Endothelial cell of umbilical vein (primary cell): ENCODE results near the gene LAMP1. TPM values are rescaled to one million over a fixed set of nuclear protein-coding genes. Genes with fewer than 3 reads are reported as not detected.

Experiments used
- BruUV-seq: library from RNA; stranded (reverse); fragments of 400-500 nt; replicated peaks from 2 replicates; lab custom pipeline; 2021; lab: Mats Ljungman, UMichigan
- CTCF ChIA-PET: fragments of 300-600, 350-600 bp; sonication (Branson Sonifier 250); formaldehyde crosslinking; loops from one replicate; lab custom pipeline; 2021; ENCODE audit warnings: antibody characterized with exemption, inconsistent platforms; lab: Charles Lee
- POLR2A ChIA-PET: fragments of 300-600, 350-600 bp; sonication (Branson Sonifier 250); formaldehyde crosslinking; loops from one replicate; lab custom pipeline; 2021; ENCODE audit warnings: antibody characterized with exemption, inconsistent platforms; lab: Charles Lee
- DNase-seq: peaks from one replicate; pipeline ENCODE4 v3.0.0-alpha.2; 2011; ENCODE audit warnings: low read depth, low spot score
- FAIRE-seq: peaks from 2 replicates; lab custom pipeline; 2011; peaks lifted over from hg19 to GRCh38; lab: Jason Lieb, UNC
- H2AFZ ChIP-seq: 2 replicates; pipeline ENCODE4 v1.6.0; 2012; ENCODE audit warnings: low read depth, low read length, control low read depth, inconsistent platforms
- H3K27ac ChIP-seq: 2 replicates; pipeline ENCODE4 v1.5.1; 2011; ENCODE audit warnings: low read depth, mild to moderate bottlenecking, control low read depth, low read length, moderate library complexity; ENCODE audit not compliant: insufficient read depth
- H3K27me3 ChIP-seq, 2 experiments: 2 replicates each; pipeline versions ENCODE4 v1.6.0 to v1.6.1; 2011; ENCODE audit warnings: low read length in 2 of 2, mixed read lengths in 1 of 2; ENCODE audit not compliant: control insufficient read depth in 2 of 2, insufficient read depth in 2 of 2
- H3K36me3 ChIP-seq, 2 experiments: 2 replicates in 1 of 2; 3 replicates in 1 of 2; pipeline ENCODE4 v1.5.1; 2011; ENCODE audit warnings: low read length in 2 of 2, mild to moderate bottlenecking in 1 of 2, moderate library complexity in 1 of 2; ENCODE audit not compliant: control insufficient read depth in 2 of 2, insufficient read depth in 2 of 2; ENCODE audit errors: extremely low read depth in 1 of 2
- H3K4me1 ChIP-seq: 3 replicates; pipeline ENCODE4 v1.5.1; 2011; ENCODE audit warnings: mild to moderate bottlenecking, low read length; ENCODE audit not compliant: control insufficient read depth, insufficient read depth; ENCODE audit errors: extremely low read depth
- H3K4me2 ChIP-seq: 2 replicates; pipeline ENCODE4 v1.6.1; 2011; ENCODE audit warnings: low read length, control low read depth, mixed read lengths; ENCODE audit not compliant: insufficient read depth
- H3K4me3 ChIP-seq, 3 experiments: fragments of 200-600 bp in 1 of 3; sonication (generic), shearing (Covaris generic) in 1 of 3; replicated peaks in 1 of 3; 2 replicates each; pipeline ENCODE4 v1.5.1; 2011 to 2016; ENCODE audit warnings: control low read depth in 3 of 3, low read length in 3 of 3, mild to moderate bottlenecking in 2 of 3, inconsistent platforms in 1 of 3, low read depth in 1 of 3, moderate library complexity in 1 of 3; ENCODE audit not compliant: insufficient read depth in 1 of 3
- H3K79me2 ChIP-seq: 2 replicates; pipeline ENCODE4 v1.6.0; 2012; ENCODE audit warnings: low read length, inconsistent platforms; ENCODE audit not compliant: control insufficient read depth, insufficient read depth
- H3K9ac ChIP-seq: replicated peaks from 2 replicates; pipeline ENCODE3; 2011; ENCODE audit warnings: low read length, control low read depth; ENCODE audit not compliant: insufficient read depth; ENCODE audit errors: extremely low read depth
- H3K9me1 ChIP-seq: replicated peaks from 3 replicates; pipeline ENCODE4 v1.6.0; 2011; ENCODE audit warnings: mild to moderate bottlenecking, low read length; ENCODE audit not compliant: control insufficient read depth, insufficient read depth; ENCODE audit errors: extremely low read depth
- H3K9me3 ChIP-seq: replicated peaks from 2 replicates; pipeline ENCODE4 v1.5.1; 2012; ENCODE audit warnings: low read length, inconsistent platforms; ENCODE audit not compliant: control insufficient read depth, insufficient read depth
- H4K20me1 ChIP-seq: replicated peaks from 2 replicates; pipeline ENCODE3; 2011; ENCODE audit warnings: mild to moderate bottlenecking, low read length; ENCODE audit not compliant: control insufficient read depth, insufficient read depth; ENCODE audit errors: extremely low read depth
- EZH2 ChIP-seq: IDR thresholded peaks from 2 replicates; pipeline ENCODE4 v1.6.1; 2012; ENCODE audit warnings: borderline replicate concordance, low read depth, mild to moderate bottlenecking, moderate library complexity, low read length, inconsistent platforms; ENCODE audit not compliant: severe bottlenecking
- JUN ChIP-seq: IDR thresholded peaks from 2 replicates; pipeline ENCODE4 v1.6.1; 2011; ENCODE audit warnings: borderline replicate concordance, low read depth; ENCODE audit not compliant: insufficient read length, insufficient read depth
- MAX ChIP-seq: IDR thresholded peaks from 2 replicates; pipeline ENCODE4 v1.6.1; 2011; ENCODE audit not compliant: insufficient read depth, insufficient read length
- POLR2A ChIP-seq: IDR thresholded peaks from 2 replicates; pipeline ENCODE4 v1.6.1; 2012; ENCODE audit warnings: low read depth, mild to moderate bottlenecking, control low read depth, low read length
- POLR2AphosphoS5 ChIP-seq: IDR thresholded peaks from 2 replicates; pipeline ENCODE4 v1.6.1; 2012; ENCODE audit warnings: low read depth, mild to moderate bottlenecking, control low read depth, low read length, moderate library complexity; ENCODE audit not compliant: insufficient read depth
- dilution Hi-C: fragments of 300-500 bp; cut with MboI; formaldehyde crosslinking; loops from one replicate; pipeline ENCODE4 v1.15.0; 2019; ENCODE audit warnings: low sequenced_read_pairs; ENCODE audit not compliant: extremely low pct_ligation_motif_present
- intact Hi-C: fragments of 100-400 bp; cut with micrococcal nuclease; formaldehyde crosslinking; loops from one replicate; pipeline ENCODE4 v1.10.0; 2022
- polyA plus RNA-seq, 4 experiments: library from polyadenylated mRNA; depleted of rRNA in 3 of 4; stranded (reverse) in 3 of 4; unstranded in 1 of 4; fragments of >200 nt; gene quantifications; 2 replicates each; pipeline versions ENCODE4 v1.2.1 to v1.2.3, GENCODE V29; 2011 to 2012; ENCODE audit warnings: missing spikeins in 1 of 4
- total RNA-seq: library from RNA; stranded (reverse); gene quantifications from 2 replicates; pipeline ENCODE4 v1.2.3, GENCODE V29; 2021

LAMP1 gene
- total and polyA plus RNA-seq, 2 donors (not counting 3 experiments of a cell fraction or from before 2014, with no cell fraction given) = 262 to 285 TPM

- no TSS peak for BruUV-seq
- no peak for TF ChIP-seq EZH2
- TF ChIP-seq JUN = no peak
- TF ChIP-seq MAX = no peak
- TF ChIP-seq POLR2A = no peak
- no peak for TF ChIP-seq POLR2AphosphoS5
- H3K9ac ChIP-seq = no peak overlapping the region
- no peak overlapping the region for H3K27ac ChIP-seq
- H3K4me3 ChIP-seq = no peak overlapping the region
- no peaks in the 10 kb centered on the region for H3K36me3 ChIP-seq
- no peak overlapping the region for H2AFZ ChIP-seq
- no peaks in the 10 kb centered on the region for H3K9me1 ChIP-seq
- dilution Hi-C loops = no loop called here
- FAIRE-seq (no peak), DNase-seq (no peak)
- POLR2A ChIA-PET = no interaction called here
- H3K27me3 ChIP-seq = peaks cover 20 to 21% of the 10 kb centered on the region in 2 experiments
- intact Hi-C loops = no loop called here
- CTCF ChIA-PET = no interaction called here
- H3K79me2 ChIP-seq = no peaks in the 10 kb centered on the region
- H3K4me2 ChIP-seq = no peak overlapping the region
- no peaks in the 10 kb centered on the region for H4K20me1 ChIP-seq
- no peaks in the 10 kb centered on the region for H3K4me1 ChIP-seq
- H3K9me3 ChIP-seq = no peaks in the 10 kb centered on the region
These were observed 67.4 kb downstream of the LAMP1 start for GRCh38 chr13:113364311-113364889.

- no peaks in the 10 kb centered on the region for H3K9me1 ChIP-seq
- no peak for FAIRE-seq
- H3K9ac ChIP-seq = no peak overlapping the region
- no peaks in the 10 kb centered on the region for H3K4me1 ChIP-seq
- no peak for TF ChIP-seq JUN
- no peaks in the 10 kb centered on the region for H3K36me3 ChIP-seq
- no peaks in the 10 kb centered on the region for H3K9me3 ChIP-seq
- H3K4me2 ChIP-seq = no peak overlapping the region
- CTCF ChIA-PET = no interaction called here
- peaks cover 20 to 21% of the 10 kb centered on the region in 2 experiments for H3K27me3 ChIP-seq
- DNase-seq = no peak
- no TSS peak for BruUV-seq
- dilution Hi-C loops (no loop called here), intact Hi-C loops (no loop called here)
- H2AFZ ChIP-seq = no peak overlapping the region
- no peaks in the 10 kb centered on the region for H4K20me1 ChIP-seq
- H3K4me3 ChIP-seq = no peak overlapping the region
- no peaks in the 10 kb centered on the region for H3K79me2 ChIP-seq
- POLR2A ChIA-PET = no interaction called here
- no peak overlapping the region for H3K27ac ChIP-seq
These were observed 68.0 kb downstream of the LAMP1 start for GRCh38 chr13:113364901-113365582.
